ENCODE results near the gene SHFL.

The SHFL gene

GRCh38 chr19:10110076-10110971, 24.2 kb downstream of the SHFL start:
- DNase-seq, result no peak

GRCh38 chr19:10110972-10111317, 24.8 kb downstream of the SHFL start:
- no peak for DNase-seq

GRCh38 chr19:10111405-10111811, 25.3 kb downstream of the SHFL start, which contains the start of gene P2RY11:
TSS of gene P2RY11 (plus strand) at chr19:10111693. CDS start at chr19:10111722, 29 bp downstream.
- DNase-seq, result no peak

- DNase-seq, result peak; percentile 69
Measured at GRCh38 chr19:10112037-10112761, 26.1 kb downstream of the SHFL start.

- peak; percentile 68 for DNase-seq
Measured at GRCh38 chr19:10112895-10113591, 26.9 kb downstream of the SHFL start.

- no peak for DNase-seq
Measured at GRCh38 chr19:10113592-10113963, 27.5 kb downstream of the SHFL start.

GRCh38 chr19:10113964-10114650, 28.0 kb downstream of the SHFL start:
- no peak for DNase-seq

GRCh38 chr19:10114651-10115391, 28.7 kb downstream of the SHFL start:
- no peak for DNase-seq

- DNase-seq, result no peak
Measured at GRCh38 chr19:10115392-10116084, 29.4 kb downstream of the SHFL start.

GRCh38 chr19:10116085-10116865, 30.2 kb downstream of the SHFL start:
- no peak for DNase-seq

- no peak for DNase-seq
Measured at GRCh38 chr19:10116866-10117616, 30.9 kb downstream of the SHFL start.

GRCh38 chr19:10118960-10119359, 32.8 kb downstream of the SHFL start:
- DNase-seq, result no peak

- no peak for DNase-seq
Measured at GRCh38 chr19:10120538-10121189, 34.5 kb downstream of the SHFL start.

- DNase-seq, result no peak
Measured at GRCh38 chr19:10122045-10122444, 35.9 kb downstream of the SHFL start.

- DNase-seq, result no peak
Measured at GRCh38 chr19:10124429-10124828, 38.3 kb downstream of the SHFL start.

- no peak for DNase-seq
Measured at GRCh38 chr19:10126213-10126639, 40.1 kb downstream of the SHFL start.

GRCh38 chr19:10132905-10133304, 46.8 kb downstream of the SHFL start:
- no peak for DNase-seq

- no peak for DNase-seq
Measured at GRCh38 chr19:10133596-10133995, 47.5 kb downstream of the SHFL start.

GRCh38 chr19:10134040-10134439, 47.9 kb downstream of the SHFL start:
- DNase-seq, result no peak

Data from stimulated activated naive CD4-positive, alpha-beta T cell treated with Interleukin-2 at 50 U/mL for 16 hours (primary cell).